Adrenal gland (tissue), 5 donors: Measurements from ENCODE around the gene GHR.

ENCODE experiments used
- CTCF ChIP-seq, 6 experiments: fragments of 450-650 bp in 4 of 6; fragments of 200-600 bp in 2 of 6; sonication (generic) in 1 of 6; IDR thresholded peaks; 1 replicate in 5 of 6; 2 replicates in 1 of 6; pipeline versions ENCODE4 v1.5.1 to v1.8.0; 2016 to 2021; ENCODE audit warnings: antibody characterized with exemption in 6 of 6, mild to moderate bottlenecking in 2 of 6, moderate library complexity in 1 of 6
- POLR2A ChIP-seq, 2 donors: fragments of 450-650 bp; IDR thresholded peaks; one replicate each; pipeline ENCODE4 v1.6.1; 2017; ENCODE audit warnings: antibody characterized with exemption in 2 of 2, mild to moderate bottlenecking in 2 of 2, moderate library complexity in 1 of 2
- donor health status: DM: no; HTN: no; CAD: no.

- TF ChIP-seq CTCF (IDR thresholded peaks at IDR 0.05) (no peak), POLR2A (IDR thresholded peaks at IDR 0.05) (no peak)
These were observed 92.3 kb downstream of the GHR start for GRCh38 chr5:42515504-42515903.
